WTC11 (cell line): ENCODE data around the gene ANXA6. TPM values are rescaled to one million over a fixed set of nuclear protein-coding genes. Genes with fewer than 3 reads are reported as not detected.

Source experiments
- ATAC-seq: fragments of 200-7000 bp; cut with Tn5 transposase; 2 replicates; pipeline ENCODE4 v1.10.0; 2021; ENCODE audit warnings: mild to moderate bottlenecking, moderate library complexity
- CTCF ChIA-PET: fragments of 300-600 bp; sonication (Branson Sonifier 250); formaldehyde crosslinking; loops from one replicate; lab custom pipeline; 2021; ENCODE audit warnings: antibody characterized with exemption; lab: Charles Lee
- POLR2A ChIA-PET: fragments of 350-600 bp; sonication (Branson Sonifier 250); formaldehyde crosslinking; loops from one replicate; lab custom pipeline; 2021; ENCODE audit warnings: antibody characterized with exemption; lab: Charles Lee
- DNase-seq: peaks from one replicate; pipeline ENCODE4 v3.0.0; 2021; ENCODE audit warnings: low spot score
- H3K27ac Mint-ChIP-seq: 2 replicates; pipeline ENCODE4 v1.8.0; 2021; ENCODE audit warnings: mixed read lengths
- H3K27me3 Mint-ChIP-seq: 2 replicates; pipeline ENCODE4 v1.8.0; 2021; ENCODE audit warnings: low read depth, mild to moderate bottlenecking, moderate library complexity, mixed read lengths
- H3K36me3 Mint-ChIP-seq: 2 replicates; pipeline ENCODE4 v1.8.0; 2021; ENCODE audit warnings: mixed read lengths
- H3K4me1 Mint-ChIP-seq: 2 replicates; pipeline ENCODE4 v1.8.0; 2022; ENCODE audit warnings: mixed read lengths
- H3K4me3 Mint-ChIP-seq: 2 replicates; pipeline ENCODE4 v1.8.0; 2021; ENCODE audit warnings: mild to moderate bottlenecking, moderate library complexity, mixed read lengths
- H3K9me3 Mint-ChIP-seq: 2 replicates; pipeline ENCODE4 v1.8.0; 2021; ENCODE audit warnings: mixed read lengths
- AR ChIP-seq: fragments of 250-450 bp; sonication (Bioruptor Pico); IDR thresholded peaks from 2 replicates; pipeline ENCODE4 v1.9.0; 2021; ENCODE audit warnings: mild to moderate bottlenecking
- ARID4B ChIP-seq: sonication (generic); formaldehyde crosslinking; IDR thresholded peaks from 2 replicates; pipeline ENCODE4 v1.8.0; 2023; ENCODE audit warnings: missing genetic modification reagents, mild to moderate bottlenecking, borderline replicate concordance
- CBFB ChIP-seq: sonication (generic); formaldehyde crosslinking; IDR thresholded peaks from 2 replicates; pipeline ENCODE4 v1.8.1; 2022; ENCODE audit warnings: mild to moderate bottlenecking, low read depth, missing genetic modification reagents
- CREB1 ChIP-seq: sonication (generic); formaldehyde crosslinking; IDR thresholded peaks from 2 replicates; pipeline ENCODE4 v1.8.0; 2023; ENCODE audit warnings: mild to moderate bottlenecking, missing genetic modification reagents
- E2F5 ChIP-seq: sonication (generic); formaldehyde crosslinking; IDR thresholded peaks from 2 replicates; pipeline ENCODE4 v1.8.1; 2022; ENCODE audit warnings: mild to moderate bottlenecking, moderate library complexity, missing genetic modification reagents
- ERG ChIP-seq: fragments of 250-450 bp; sonication (Bioruptor Pico); IDR thresholded peaks from 2 replicates; pipeline ENCODE4 v1.8.0; 2021; ENCODE audit warnings: mild to moderate bottlenecking
- FOXJ3 ChIP-seq: sonication (generic); formaldehyde crosslinking; IDR thresholded peaks from 2 replicates; pipeline ENCODE4 v1.9.0; 2021; ENCODE audit warnings: missing genetic modification reagents, mild to moderate bottlenecking, borderline replicate concordance
- FOXK1 ChIP-seq: sonication (generic); formaldehyde crosslinking; IDR thresholded peaks from 2 replicates; pipeline ENCODE4 v1.8.0; 2022; ENCODE audit warnings: mild to moderate bottlenecking, moderate library complexity, missing genetic modification reagents
- JAZF1 ChIP-seq: fragments of 250-450 bp; sonication (Bioruptor Pico); IDR thresholded peaks from 2 replicates; pipeline ENCODE4 v1.9.0; 2021; ENCODE audit warnings: moderate library complexity, mild to moderate bottlenecking, inconsistent platforms
- JUN ChIP-seq: sonication (generic); formaldehyde crosslinking; IDR thresholded peaks from 2 replicates; pipeline ENCODE4 v1.8.0; 2023; ENCODE audit warnings: mild to moderate bottlenecking, missing genetic modification reagents
- KAT7 ChIP-seq: sonication (generic); formaldehyde crosslinking; IDR thresholded peaks from 2 replicates; pipeline ENCODE4 v1.8.1; 2023; ENCODE audit warnings: missing genetic modification reagents, mild to moderate bottlenecking, borderline replicate concordance
- NFATC4 ChIP-seq: fragments of 250-450 bp; sonication (Bioruptor Pico); IDR thresholded peaks from 2 replicates; pipeline ENCODE4 v1.9.0; 2021; ENCODE audit warnings: mild to moderate bottlenecking
- NR1H2 ChIP-seq: sonication (generic); formaldehyde crosslinking; IDR thresholded peaks from 2 replicates; pipeline ENCODE4 v1.9.0; 2021; ENCODE audit warnings: mild to moderate bottlenecking, moderate library complexity, missing genetic modification reagents
- OVOL2 ChIP-seq: fragments of 250-450 bp; sonication (Bioruptor Pico); IDR thresholded peaks from 2 replicates; pipeline ENCODE4 v1.9.0; 2021; ENCODE audit warnings: mild to moderate bottlenecking, borderline replicate concordance
- USF2 ChIP-seq: sonication (generic); formaldehyde crosslinking; IDR thresholded peaks from 2 replicates; pipeline ENCODE4 v1.8.1; 2023; ENCODE audit warnings: mild to moderate bottlenecking, missing genetic modification reagents, moderate library complexity
- ZBTB21 ChIP-seq: sonication (generic); formaldehyde crosslinking; IDR thresholded peaks from 2 replicates; pipeline ENCODE4 v1.8.1; 2023; ENCODE audit warnings: mild to moderate bottlenecking, missing genetic modification reagents, borderline replicate concordance
- ZNF317 ChIP-seq: sonication (generic); formaldehyde crosslinking; IDR thresholded peaks from 2 replicates; pipeline ENCODE4 v1.8.1; 2023; ENCODE audit warnings: low read depth, mild to moderate bottlenecking, moderate library complexity, missing genetic modification reagents, borderline replicate concordance
- ZNF512 ChIP-seq: sonication (generic); formaldehyde crosslinking; IDR thresholded peaks from 2 replicates; pipeline ENCODE4 v1.8.1; 2022; ENCODE audit warnings: missing genetic modification reagents, borderline replicate concordance
- ZNF671 ChIP-seq: fragments of 250-450 bp; sonication (Bioruptor Pico); IDR thresholded peaks from 2 replicates; pipeline ENCODE4 v1.8.0; 2021; ENCODE audit warnings: mild to moderate bottlenecking
- total RNA-seq: library from RNA; stranded (reverse); gene quantifications from 3 replicates; pipeline ENCODE4 v1.2.3, GENCODE V29; 2021

The ANXA6 gene
- total RNA-seq, 1 experiment from 2014 or later = 92.8 TPM

- ChIA-PET CTCF (interaction anchor here (0.6 to 1.4 kb wide), 3 partner anchors 19 to 181 kb away, joined by 3 to 8 read pairs (median 3); no protein-coding TSS in a partner anchor), POLR2A (interaction anchor here (0.9 kb wide), 1 partner anchor 41 kb away, joined by 3 read pairs; no protein-coding TSS in a partner anchor)
- peaks cover 3% of the 10 kb centered on the region; the same call in 1 of the 2 replicates for H3K27me3 Mint-ChIP-seq
- H3K9me3 Mint-ChIP-seq = no peaks in the 10 kb centered on the region
- peaks cover 2% of the 10 kb centered on the region; the same call in 1 of the 2 replicates for H3K36me3 Mint-ChIP-seq
- peaks cover 16% of the 10 kb centered on the region for H3K4me1 Mint-ChIP-seq
- ATAC-seq (no peak), DNase-seq (no peak)
- H3K4me3 Mint-ChIP-seq = no peak overlapping the region
- no peak overlapping the region for H3K27ac Mint-ChIP-seq
- TF ChIP-seq ZBTB21 (no peak), AR (CRISPR knock-in tag) (no peak), ERG (CRISPR knock-in tag) (no peak), FOXJ3 (CRISPR knock-in tag) (no peak), NFATC4 (no peak), ARID4B (CRISPR knock-in tag) (no peak), ZNF317 (CRISPR knock-in tag) (no peak), OVOL2 (CRISPR knock-in tag) (no peak), ZNF671 (CRISPR knock-in tag) (no peak), JUN (CRISPR knock-in tag) (no peak)
Measured at GRCh38 chr5:151183456-151184245, 26.1 kb upstream of the ANXA6 start.

- CTCF ChIA-PET = interaction anchor here (1.4 kb wide), 1 partner anchor 18 kb away, joined by 8 read pairs; no protein-coding TSS in a partner anchor
- DNase-seq (no peak), ATAC-seq (no peak)
- Mint-ChIP-seq H3K36me3 (peaks cover 1% of the 10 kb centered on the region; the same call in 1 of the 2 replicates), H3K4me1 (peaks cover 16% of the 10 kb centered on the region), H3K27me3 (peaks cover 3% of the 10 kb centered on the region; the same call in 1 of the 2 replicates), H3K4me3 (no peak overlapping the region), H3K9me3 (no peaks in the 10 kb centered on the region), H3K27ac (no peak overlapping the region)
- POLR2A ChIA-PET = no interaction called here
- no peak for TF ChIP-seq FOXK1 (CRISPR knock-in tag)
- TF ChIP-seq E2F5 (CRISPR knock-in tag) = no peak
- TF ChIP-seq CREB1 = no peak
- no peak for TF ChIP-seq KAT7 (CRISPR knock-in tag)
- no peak for TF ChIP-seq NR1H2
- no peak for TF ChIP-seq CBFB (CRISPR knock-in tag)
- no peak for TF ChIP-seq USF2
- no peak for TF ChIP-seq AR (CRISPR knock-in tag)
- no peak for TF ChIP-seq JAZF1 (CRISPR knock-in tag)
- no peak for TF ChIP-seq ZNF512
Measured at GRCh38 chr5:151182976-151183375, 25.4 kb upstream of the ANXA6 start.
